Left ventricle myocardium inferior (tissue), 1 donor: Measurements from ENCODE around the gene DHH. TPM values are rescaled to one million over a fixed set of nuclear protein-coding genes. Genes with fewer than 3 reads are reported as not detected.

Experiments
- DNase-seq: peaks from one replicate; pipeline ENCODE4 v3.0.0-alpha.2; 2020
- H3K27ac ChIP-seq: fragments of 200-600 bp; replicated peaks from 2 replicates; pipeline ENCODE4 v1.8.0; 2021
- H3K27me3 ChIP-seq: fragments of 200-600 bp; 2 replicates; pipeline ENCODE4 v1.8.0; 2021; ENCODE audit warnings: low read depth
- H3K36me3 ChIP-seq: fragments of 200-600 bp; 2 replicates; pipeline ENCODE4 v1.8.0; 2021
- H3K4me1 ChIP-seq: fragments of 200-600 bp; 2 replicates; pipeline ENCODE4 v1.8.0; 2021
- H3K4me3 ChIP-seq: fragments of 200-600 bp; 2 replicates; pipeline ENCODE4 v1.8.0; 2021; ENCODE audit warnings: mild to moderate bottlenecking, moderate library complexity
- H3K9me3 ChIP-seq: fragments of 200-600 bp; replicated peaks from 2 replicates; pipeline ENCODE4 v1.8.0; 2021
- intact Hi-C: fragments of 100-400 bp; cut with micrococcal nuclease; formaldehyde crosslinking; loops from one replicate; pipeline ENCODE4 v1.11.0; 2022
- total RNA-seq: library from RNA; stranded (reverse); fragmentation: NEBNext Ultra II Directional; extraction: Animal tissue kit (Norgen Biotek cat#: 25700); gene quantifications from one replicate; pipeline ENCODE4 v1.2.1, GENCODE V29; 2021
- TF ChIP-seq, protein P1 (sequence below): fragments of 200-600 bp; IDR thresholded peaks from 2 replicates; pipeline ENCODE4 v1.8.0; 2021; ENCODE audit warnings: antibody characterized with exemption, mild to moderate bottlenecking, borderline replicate concordance
- donor health status: DM: no; HTN: yes; CAD: no; lungs with severe emphysema.

Gene DHH
- total RNA-seq, 1 donor from 2014 or later, result 0.41 TPM

DNA sequence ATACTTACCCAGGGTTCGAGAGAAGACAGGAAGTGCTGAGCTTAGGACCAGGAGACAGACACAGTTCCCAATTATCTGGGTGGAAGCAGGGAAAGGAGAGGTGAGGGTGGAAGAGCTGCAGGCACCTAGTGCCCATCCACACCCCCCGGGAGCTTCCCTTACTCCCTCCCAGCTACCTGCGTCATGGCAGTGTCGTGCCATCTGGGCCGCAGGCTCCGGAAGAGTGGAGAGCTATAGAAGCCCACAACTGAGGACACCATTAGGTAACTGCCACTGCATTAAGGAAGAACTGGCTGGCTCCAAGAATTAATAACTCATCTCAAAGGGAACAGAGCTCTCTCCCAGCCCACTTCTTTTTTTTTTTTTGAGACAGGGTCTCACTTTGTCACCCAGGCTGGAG, 5.8 kb upstream of the DHH start:
- TF ChIP-seq, protein P1, sequence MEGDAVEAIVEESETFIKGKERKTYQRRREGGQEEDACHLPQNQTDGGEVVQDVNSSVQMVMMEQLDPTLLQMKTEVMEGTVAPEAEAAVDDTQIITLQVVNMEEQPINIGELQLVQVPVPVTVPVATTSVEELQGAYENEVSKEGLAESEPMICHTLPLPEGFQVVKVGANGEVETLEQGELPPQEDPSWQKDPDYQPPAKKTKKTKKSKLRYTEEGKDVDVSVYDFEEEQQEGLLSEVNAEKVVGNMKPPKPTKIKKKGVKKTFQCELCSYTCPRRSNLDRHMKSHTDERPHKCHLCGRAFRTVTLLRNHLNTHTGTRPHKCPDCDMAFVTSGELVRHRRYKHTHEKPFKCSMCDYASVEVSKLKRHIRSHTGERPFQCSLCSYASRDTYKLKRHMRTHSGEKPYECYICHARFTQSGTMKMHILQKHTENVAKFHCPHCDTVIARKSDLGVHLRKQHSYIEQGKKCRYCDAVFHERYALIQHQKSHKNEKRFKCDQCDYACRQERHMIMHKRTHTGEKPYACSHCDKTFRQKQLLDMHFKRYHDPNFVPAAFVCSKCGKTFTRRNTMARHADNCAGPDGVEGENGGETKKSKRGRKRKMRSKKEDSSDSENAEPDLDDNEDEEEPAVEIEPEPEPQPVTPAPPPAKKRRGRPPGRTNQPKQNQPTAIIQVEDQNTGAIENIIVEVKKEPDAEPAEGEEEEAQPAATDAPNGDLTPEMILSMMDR, result no peak
- Histone ChIP-seq H3K27ac (no peak overlapping the region), H3K4me3 (no peak overlapping the region), H3K4me1 (peaks cover 24% of the 10 kb centered on the region), H3K27me3 (no peaks in the 10 kb centered on the region), H3K9me3 (no peaks in the 10 kb centered on the region), H3K36me3 (peaks cover 91% of the 10 kb centered on the region)
- intact Hi-C loops, result no loop called here
- no peak for DNase-seq

DNA sequence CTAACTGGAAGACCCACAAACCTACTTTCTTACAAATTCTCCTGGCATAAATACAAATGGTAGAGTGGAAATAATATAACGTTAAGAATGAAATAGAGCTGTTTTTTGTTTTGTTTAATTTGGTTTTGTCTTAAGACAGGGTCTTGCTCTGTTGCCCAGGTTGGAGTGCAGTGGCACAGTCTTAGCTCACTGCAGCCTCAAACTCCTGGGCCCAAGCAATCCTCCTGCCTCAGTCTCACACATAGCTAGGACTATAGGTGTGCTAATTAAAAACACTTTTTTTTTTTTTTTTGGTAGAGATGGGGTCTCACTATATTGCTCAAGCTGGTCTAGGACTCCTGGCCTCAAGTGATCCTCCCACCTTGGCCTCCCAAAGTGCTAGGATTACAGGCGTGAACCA, 4.1 kb upstream of the DHH start:
- Histone ChIP-seq H3K27ac (no peak overlapping the region), H3K27me3 (peaks cover 11% of the 10 kb centered on the region), H3K4me1 (peaks cover 23% of the 10 kb centered on the region), H3K9me3 (no peaks in the 10 kb centered on the region), H3K4me3 (no peak overlapping the region), H3K36me3 (peaks cover 78% of the 10 kb centered on the region)
- no peak for DNase-seq
- intact Hi-C loops, result no loop called here
- TF ChIP-seq, protein P1, result no peak

GRCh38 chr12:49098035-49098451, 3.4 kb upstream of the DHH start:
- no peaks in the 10 kb centered on the region for H3K9me3 ChIP-seq
- TF ChIP-seq, protein P1, result peak; percentile 86
- peaks cover 23% of the 10 kb centered on the region for H3K4me1 ChIP-seq
- H3K27ac ChIP-seq, result no peak overlapping the region
- peak; percentile 25 for DNase-seq
- intact Hi-C loops, result no loop called here
- H3K36me3 ChIP-seq, result peaks cover 72% of the 10 kb centered on the region
- H3K4me3 ChIP-seq, result no peak overlapping the region
- H3K27me3 ChIP-seq, result peaks cover 17% of the 10 kb centered on the region

DNA sequence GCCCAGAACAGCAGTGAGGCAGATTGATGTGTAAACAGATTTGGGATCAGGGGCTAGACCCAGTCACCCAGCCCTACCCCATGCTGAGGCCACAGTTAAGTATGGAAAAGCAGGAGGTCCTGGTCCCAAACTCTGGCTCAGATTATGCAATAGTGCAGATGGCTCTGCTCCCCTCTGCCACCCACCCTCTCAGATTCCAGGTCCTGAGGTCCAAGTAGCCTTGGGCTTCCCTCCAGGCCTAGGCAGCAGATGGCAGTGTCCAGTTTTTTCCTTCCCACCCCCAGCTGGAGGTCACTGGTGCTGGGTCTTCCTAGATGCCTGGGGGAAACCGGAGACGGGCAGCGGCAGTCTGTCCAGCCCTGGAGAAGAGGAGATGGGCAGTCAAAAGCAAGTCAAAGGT, 2.8 kb upstream of the DHH start:
- peaks cover 23% of the 10 kb centered on the region for H3K27me3 ChIP-seq
- no peak overlapping the region for H3K27ac ChIP-seq
- DNase-seq, result no peak
- peaks cover 65% of the 10 kb centered on the region for H3K36me3 ChIP-seq
- TF ChIP-seq, protein P1, result no peak
- H3K4me3 ChIP-seq, result no peak overlapping the region
- intact Hi-C loops, result no loop called here
- no peaks in the 10 kb centered on the region for H3K9me3 ChIP-seq
- H3K4me1 ChIP-seq, result peaks cover 29% of the 10 kb centered on the region

DNA sequence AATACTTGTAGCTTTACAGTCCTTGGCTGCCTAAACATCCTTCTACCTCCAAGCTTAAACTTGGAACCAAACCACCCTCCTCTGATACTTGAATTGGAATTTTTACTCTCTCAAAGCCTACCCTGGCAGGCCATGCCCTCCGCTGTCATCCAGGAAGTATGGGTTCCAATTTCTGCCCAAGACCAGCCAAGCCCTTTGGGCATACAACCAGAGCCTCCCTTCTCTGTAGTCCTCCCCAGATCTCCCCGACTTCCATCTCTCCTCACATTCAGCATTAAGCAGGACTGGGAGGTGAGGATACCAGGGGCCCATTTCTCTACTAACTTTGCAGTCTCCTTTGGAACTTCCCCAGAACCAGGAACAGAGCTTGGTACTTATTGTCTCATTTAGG, 369 bp upstream of the DHH start:
- Histone ChIP-seq H3K27me3 (peaks cover 47% of the 10 kb centered on the region), H3K9me3 (no peaks in the 10 kb centered on the region), H3K4me3 (peak overlapping the region; percentile 60), H3K27ac (no peak overlapping the region), H3K36me3 (peaks cover 41% of the 10 kb centered on the region), H3K4me1 (peaks cover 53% of the 10 kb centered on the region)
- intact Hi-C loops, result no loop called here
- TF ChIP-seq, protein P1, result no peak
- no peak for DNase-seq

GRCh38 chr12:49093792-49094159, 825 bp downstream of the DHH start:
- intact Hi-C loops, result no loop called here
- TF ChIP-seq, protein P1, result no peak
- H3K27ac ChIP-seq, result peak overlapping the region; percentile 25
- H3K9me3 ChIP-seq, result no peaks in the 10 kb centered on the region
- peaks cover 59% of the 10 kb centered on the region for H3K27me3 ChIP-seq
- H3K36me3 ChIP-seq, result peaks cover 29% of the 10 kb centered on the region
- H3K4me1 ChIP-seq, result peaks cover 64% of the 10 kb centered on the region
- DNase-seq, result peak; percentile 33
- H3K4me3 ChIP-seq, result peak overlapping the region; percentile 60
